HG03469 (cell line): ENCODE data around the gene HSPG2.

Experiments
- ATAC-seq: cut with Tn5 transposase; IDR thresholded peaks from one replicate; pipeline ENCODE4 v1.9.1; 2021; ENCODE audit warnings: mild to moderate bottlenecking, moderate library complexity, moderate number of reproducible peaks; ENCODE audit not compliant: unreplicated experiment

The HSPG2 gene

GRCh38 chr1:21867451-21867996 lies 69.6 kb downstream of the HSPG2 start:
- ATAC-seq: no peak

GRCh38 chr1:21866707-21867043 lies 70.4 kb downstream of the HSPG2 start:
- no peak for ATAC-seq

GRCh38 chr1:21865943-21866706 lies 71.0 kb downstream of the HSPG2 start:
- no peak for ATAC-seq

GRCh38 chr1:21865609-21865942 lies 71.5 kb downstream of the HSPG2 start:
- no peak for ATAC-seq

- ATAC-seq: no peak
These were observed 72.4 kb downstream of the HSPG2 start for GRCh38 chr1:21864730-21865129.

GRCh38 chr1:21863981-21864380 lies 73.1 kb downstream of the HSPG2 start:
- no peak for ATAC-seq

- no peak for ATAC-seq
These were observed 75.3 kb downstream of the HSPG2 start for GRCh38 chr1:21861602-21862429.

GRCh38 chr1:21860971-21861370 lies 76.1 kb downstream of the HSPG2 start:
- ATAC-seq: no peak

- ATAC-seq: no peak
These were observed 77.4 kb downstream of the HSPG2 start for GRCh38 chr1:21859669-21860179.

GRCh38 chr1:21857840-21858670 lies 79.1 kb downstream of the HSPG2 start:
- no peak for ATAC-seq

- ATAC-seq: no peak
These were observed 79.8 kb downstream of the HSPG2 start for GRCh38 chr1:21857142-21857839.

- no peak for ATAC-seq
These were observed 81.6 kb downstream of the HSPG2 start for GRCh38 chr1:21855257-21856096.

- ATAC-seq: no peak
These were observed 82.4 kb downstream of the HSPG2 start for GRCh38 chr1:21854751-21855131.

GRCh38 chr1:21854090-21854750 lies 82.9 kb downstream of the HSPG2 start:
- no peak for ATAC-seq

GRCh38 chr1:21853131-21853427 lies 84.0 kb downstream of the HSPG2 start:
- no peak for ATAC-seq

GRCh38 chr1:21852282-21853130 lies 84.6 kb downstream of the HSPG2 start:
- no peak for ATAC-seq

- ATAC-seq: no peak
These were observed 85.5 kb downstream of the HSPG2 start for GRCh38 chr1:21851430-21852250.
